Measurements from ENCODE around the gene CORO1C.

DNA sequence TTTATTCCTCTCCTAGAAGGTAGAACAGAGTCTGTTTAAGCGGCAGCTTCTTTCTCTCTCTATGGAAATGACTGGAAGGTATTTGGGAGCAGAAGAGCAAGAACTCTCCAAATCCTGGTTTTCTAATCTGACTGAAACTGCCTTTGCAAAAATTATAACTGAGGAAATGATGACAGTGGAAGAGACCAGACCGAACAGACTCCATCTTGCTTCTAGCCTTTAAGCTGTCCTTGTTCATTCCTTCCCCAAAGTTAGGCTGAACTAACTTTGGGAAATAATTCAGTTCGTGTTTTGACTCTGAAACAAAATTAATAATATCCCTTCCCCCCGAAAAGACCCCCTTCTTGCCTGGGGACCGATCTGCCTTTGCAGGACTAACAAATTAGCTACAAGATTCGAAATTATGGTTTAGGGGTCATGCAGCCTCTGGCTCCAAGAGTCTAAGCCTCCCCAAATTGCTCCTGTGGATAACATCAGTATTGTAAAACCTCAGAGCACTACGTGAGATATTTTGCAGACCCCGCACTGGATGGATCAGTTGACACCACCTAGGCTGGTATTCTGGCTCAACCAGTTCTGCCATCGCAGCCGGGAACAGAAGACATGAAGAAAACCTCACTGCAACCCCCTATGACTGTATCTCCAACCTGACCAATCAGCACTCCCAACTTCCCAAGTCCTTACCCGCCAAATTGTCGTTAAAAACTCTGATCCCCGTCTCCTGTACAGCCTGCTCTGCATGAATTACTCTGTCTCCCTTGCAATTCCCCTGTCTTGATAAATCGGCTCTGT is 111.8 kb downstream of the CORO1C start:
- TF ChIP-seq, protein P1, sequence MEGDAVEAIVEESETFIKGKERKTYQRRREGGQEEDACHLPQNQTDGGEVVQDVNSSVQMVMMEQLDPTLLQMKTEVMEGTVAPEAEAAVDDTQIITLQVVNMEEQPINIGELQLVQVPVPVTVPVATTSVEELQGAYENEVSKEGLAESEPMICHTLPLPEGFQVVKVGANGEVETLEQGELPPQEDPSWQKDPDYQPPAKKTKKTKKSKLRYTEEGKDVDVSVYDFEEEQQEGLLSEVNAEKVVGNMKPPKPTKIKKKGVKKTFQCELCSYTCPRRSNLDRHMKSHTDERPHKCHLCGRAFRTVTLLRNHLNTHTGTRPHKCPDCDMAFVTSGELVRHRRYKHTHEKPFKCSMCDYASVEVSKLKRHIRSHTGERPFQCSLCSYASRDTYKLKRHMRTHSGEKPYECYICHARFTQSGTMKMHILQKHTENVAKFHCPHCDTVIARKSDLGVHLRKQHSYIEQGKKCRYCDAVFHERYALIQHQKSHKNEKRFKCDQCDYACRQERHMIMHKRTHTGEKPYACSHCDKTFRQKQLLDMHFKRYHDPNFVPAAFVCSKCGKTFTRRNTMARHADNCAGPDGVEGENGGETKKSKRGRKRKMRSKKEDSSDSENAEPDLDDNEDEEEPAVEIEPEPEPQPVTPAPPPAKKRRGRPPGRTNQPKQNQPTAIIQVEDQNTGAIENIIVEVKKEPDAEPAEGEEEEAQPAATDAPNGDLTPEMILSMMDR (IDR thresholded peaks at IDR 0.05): no peak
- no peak for TF ChIP-seq EP300 (IDR thresholded peaks at IDR 0.05)
- no peak for TF ChIP-seq POLR2A (IDR thresholded peaks at IDR 0.05; ENCODE audit: low read depth)
